HG03159 (cell line): ENCODE measurements around the gene MAB21L1.

ENCODE experiments used
- ATAC-seq: cut with Tn5 transposase; IDR thresholded peaks from one replicate; pipeline ENCODE4 v1.9.1; 2021; ENCODE audit warnings: mild to moderate bottlenecking, moderate library complexity; ENCODE audit not compliant: unreplicated experiment

Gene MAB21L1

DNA sequence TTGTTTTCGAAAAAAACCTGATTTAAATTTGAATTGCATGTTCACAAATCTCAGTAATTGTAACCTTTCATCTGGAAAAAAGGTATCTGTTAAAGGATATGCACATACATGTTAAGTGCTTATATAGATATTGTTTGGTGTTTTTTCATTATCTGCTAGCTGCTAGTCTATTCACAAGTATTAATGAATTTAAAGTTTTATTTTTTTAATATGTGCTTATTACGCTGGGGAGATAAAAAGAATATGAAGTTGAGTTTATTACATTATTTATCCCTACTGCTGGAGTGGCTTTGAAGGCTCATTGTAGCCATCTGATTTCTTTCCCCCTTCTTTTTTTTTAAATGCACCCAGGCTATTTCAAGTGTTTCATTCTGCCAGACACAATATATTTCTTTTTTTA is 3.9 kb upstream of the MAB21L1 start:
- ATAC-seq, result no peak

DNA sequence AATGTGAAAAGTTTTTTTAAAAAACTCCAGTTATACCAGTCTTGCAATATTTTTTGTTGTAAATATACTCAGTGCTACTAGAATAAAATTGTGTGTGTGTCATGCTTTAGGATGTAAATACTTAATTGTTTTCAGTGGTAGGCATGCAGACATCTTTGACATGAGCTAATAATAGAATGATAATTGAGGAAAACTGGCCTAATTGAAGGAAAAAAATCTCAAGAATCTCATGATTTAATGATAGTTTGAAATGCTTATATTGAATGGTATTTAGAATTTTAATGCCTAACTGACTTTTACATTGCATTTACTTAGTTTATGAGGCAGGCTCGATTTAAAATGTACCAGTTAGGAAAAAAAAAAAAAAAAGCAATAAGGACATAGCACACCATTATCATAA is 3.2 kb upstream of the MAB21L1 start:
- no peak for ATAC-seq

DNA sequence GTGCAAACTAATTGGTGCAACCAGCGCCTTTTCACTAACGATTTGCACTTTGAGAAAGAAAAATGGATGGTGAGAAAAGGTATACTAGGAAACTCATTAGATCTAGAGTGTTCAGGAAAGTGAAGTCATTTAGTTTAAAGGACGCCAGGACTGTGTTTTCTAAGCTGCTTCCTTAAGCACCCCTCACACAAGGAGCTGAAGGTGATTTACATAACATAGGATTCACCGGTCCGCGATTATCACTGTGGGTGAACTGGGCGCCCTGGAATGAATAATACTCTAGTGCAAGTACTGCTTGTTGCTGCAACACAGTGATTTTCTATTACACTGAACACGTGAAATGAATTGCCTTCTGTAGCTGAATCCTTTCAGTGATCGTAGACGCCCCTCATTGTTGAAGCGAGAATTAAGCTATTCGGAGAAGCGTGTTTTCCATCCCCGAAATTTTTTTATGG is 2.6 kb upstream of the MAB21L1 start:
- ATAC-seq, result no peak

DNA sequence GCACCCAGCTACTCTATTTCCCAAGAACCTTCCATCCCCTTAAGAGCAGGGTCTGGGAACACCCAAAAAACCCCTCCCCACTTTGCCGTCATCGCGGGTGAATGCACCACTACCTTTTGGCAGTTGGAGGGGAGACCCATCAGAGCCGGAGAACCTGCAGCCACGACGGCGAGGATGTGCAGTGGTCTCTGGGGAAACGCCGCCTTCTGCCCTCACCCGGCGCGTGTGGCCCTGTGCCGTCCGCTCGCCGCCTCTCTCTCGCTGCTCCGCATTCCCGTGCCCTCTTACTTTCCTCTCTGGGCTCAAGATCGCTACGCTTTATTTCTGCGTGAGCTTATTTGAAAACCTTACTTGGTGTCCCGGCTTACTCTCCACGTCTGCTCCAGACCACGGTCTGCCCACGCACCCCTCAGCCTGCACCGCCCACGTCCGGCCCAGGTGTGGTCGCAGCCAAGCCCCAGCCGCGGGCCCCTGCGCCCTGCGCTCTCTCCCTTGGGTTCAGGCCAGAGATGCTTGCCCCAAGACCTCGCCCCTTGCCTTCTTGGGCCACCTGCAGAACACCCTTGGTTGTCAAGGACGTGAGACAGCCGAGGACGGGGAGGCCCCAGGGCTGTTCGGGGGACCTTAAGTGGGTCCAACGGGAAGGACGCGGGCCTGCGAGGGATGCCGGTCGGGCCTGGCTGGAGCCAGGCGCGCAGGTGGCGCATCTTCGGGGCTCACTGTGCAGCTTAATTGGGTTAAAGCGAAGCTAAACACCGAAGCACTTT is 2.0 kb upstream of the MAB21L1 start:
- no peak for ATAC-seq

DNA sequence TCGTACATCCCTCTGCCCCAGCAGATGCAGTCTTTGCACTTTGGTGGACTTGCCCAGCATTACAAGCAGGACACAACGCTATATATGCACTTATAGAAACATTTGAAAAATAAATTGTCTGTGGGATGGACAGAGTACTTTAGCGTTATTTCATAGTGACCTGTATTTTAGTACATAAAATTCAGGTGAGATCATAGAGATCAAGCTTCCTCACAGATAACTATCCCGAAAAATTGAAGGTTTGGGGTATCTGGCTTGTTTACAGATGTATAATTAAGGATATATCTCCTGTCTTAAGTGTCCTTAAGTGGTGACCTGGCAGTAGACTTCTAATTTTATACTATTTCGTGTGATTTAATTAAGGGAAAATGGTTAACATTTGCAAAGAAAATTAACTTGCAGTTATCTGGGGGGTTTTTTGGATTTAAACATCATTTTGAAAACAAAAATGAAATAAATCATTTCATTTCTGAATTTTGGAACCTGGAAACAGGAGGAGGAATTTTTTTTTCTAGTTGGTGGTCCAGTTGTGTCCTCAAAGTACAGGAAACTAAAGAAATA is 977 bp upstream of the MAB21L1 start:
- no peak for ATAC-seq

DNA sequence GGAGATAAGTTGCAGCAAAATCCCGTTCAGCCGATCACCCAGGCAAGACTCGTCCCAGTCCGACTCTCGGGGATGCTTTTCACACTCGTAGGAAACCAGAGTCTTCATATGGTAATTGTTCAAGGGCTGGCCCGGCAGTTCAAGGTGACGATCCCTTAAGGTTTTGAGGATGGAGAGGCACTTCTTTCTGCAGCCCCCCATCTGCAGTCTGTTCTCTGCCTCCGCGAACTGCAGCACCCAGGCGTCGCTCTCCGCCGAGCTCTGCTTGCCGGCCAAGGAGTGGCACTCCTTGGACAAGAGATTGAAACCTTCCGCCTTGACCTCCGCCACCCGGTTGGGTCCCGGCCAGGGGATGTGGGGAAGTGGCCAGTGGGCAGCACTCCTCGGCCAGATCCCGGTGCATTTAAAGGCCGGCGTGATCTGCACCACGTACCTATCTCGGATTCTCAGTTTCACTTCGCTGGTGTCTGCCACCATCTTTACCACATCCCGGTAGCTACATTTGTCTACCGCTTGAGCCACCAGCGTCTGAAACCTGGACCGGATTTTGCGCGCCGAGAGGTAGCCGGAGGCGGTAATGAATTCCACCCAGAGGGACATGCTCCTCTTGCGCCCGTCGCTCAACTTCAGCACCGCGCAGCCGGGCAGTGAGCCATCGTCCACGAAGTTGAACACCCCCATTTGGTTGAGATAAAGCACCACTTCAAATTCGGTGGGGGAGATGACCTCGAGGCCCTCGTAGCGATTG is 1.1 kb downstream of the MAB21L1 start:
- ATAC-seq, result no peak

DNA sequence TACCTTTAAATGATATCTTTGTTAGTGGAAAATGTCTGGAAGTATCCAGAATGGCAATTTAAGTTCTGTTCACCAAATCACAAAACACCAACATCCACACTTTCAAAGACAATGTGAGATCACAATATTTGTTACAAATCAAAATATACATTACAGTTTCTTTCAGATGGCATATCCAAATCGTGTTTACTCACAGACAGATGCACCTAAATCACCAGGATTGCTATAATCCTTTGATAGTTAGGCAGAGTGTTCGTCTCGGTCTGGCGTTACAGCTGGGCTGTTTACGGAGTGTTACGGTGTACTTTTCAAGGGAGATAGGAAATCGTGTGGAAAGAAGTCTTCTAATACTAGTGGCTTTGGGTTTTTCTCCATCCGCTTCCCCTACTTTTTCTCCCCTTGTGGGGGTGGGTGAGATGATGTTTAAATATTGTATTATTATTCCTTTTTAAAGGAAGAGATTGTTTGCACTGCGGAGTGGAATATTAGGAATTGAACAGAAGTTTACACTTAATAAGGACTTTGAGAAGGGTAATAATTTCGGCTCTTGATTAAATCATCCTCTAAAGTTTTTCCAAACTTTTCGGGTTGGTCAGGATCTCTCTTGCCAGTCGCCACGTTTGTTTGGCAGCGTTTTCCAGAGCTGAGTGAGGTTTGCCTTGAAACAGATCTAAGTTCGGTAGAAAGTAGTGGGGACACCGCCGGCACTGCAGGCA is 1.8 kb downstream of the MAB21L1 start:
- ATAC-seq, result no peak

DNA sequence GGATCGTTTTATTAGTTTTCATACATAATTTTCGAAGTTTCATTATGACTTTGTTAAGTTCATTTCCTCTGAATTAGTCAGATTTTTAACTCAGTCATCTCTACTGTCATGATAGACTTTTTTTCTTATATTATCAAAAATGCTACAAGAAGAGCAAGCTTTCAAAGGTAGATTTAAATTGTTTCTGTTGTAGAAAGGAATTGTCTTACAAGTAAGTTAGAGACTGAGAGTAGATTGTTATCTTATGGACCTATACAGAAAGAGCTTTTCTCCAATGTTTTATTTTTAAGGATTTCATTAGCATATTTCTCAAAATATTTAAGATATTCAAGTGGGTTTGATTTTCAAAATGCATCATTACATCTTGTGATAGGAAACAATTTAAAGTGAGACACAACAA is 2.7 kb downstream of the MAB21L1 start:
- ATAC-seq, result no peak

DNA sequence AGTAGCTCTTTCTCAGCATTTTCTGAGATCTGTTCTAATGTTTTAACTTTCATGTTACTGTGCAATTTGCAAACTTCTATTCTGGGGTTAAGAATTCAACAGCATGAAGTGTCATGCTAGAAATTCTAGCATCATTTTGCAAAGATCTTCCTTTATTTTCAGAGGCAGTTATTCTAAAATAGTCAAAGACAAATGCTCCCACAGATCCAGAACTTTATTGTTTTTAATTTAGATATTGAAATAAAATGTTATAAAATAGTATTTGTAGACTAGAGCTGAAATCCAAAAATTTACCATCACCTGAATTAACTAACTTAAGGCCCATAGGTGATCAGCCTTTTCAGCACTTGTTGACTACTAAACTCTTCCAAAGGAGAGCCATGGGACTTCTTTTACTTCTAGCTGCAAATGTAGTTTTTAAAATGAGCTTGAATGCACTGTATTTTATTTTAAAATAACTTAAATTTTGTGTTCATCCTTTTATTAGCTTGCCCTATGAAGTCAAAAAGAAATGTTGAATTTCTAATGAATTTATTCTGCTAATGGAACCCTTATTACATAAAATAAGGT is 3.2 kb downstream of the MAB21L1 start:
- no peak for ATAC-seq

DNA sequence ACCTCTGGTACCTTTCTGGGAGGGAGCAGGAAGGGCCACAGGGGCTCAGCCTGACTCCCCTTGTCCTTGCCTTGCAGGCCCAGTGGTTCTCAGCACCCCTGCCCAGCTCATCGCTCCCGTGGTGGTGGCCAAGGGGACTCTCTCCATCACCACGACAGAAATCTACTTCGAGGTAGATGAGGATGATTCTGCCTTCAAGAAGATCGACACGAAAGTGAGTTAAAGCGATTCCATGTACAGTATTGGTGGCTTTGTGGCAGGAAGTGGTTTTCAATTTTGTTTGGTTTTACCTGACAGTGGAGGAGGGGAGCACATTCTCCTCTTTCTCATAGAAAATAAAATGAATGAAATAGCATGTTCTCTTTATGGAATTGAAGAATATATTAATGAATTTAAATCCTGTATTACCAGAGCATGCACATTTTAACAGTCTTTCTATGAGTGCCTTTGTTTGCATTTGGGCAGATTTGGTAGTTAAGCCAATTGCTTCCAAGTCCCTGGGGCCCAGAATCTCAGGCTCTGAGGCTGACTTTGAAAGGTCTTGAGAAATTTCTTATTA is 4.1 kb downstream of the MAB21L1 start:
- ATAC-seq, result no peak

DNA sequence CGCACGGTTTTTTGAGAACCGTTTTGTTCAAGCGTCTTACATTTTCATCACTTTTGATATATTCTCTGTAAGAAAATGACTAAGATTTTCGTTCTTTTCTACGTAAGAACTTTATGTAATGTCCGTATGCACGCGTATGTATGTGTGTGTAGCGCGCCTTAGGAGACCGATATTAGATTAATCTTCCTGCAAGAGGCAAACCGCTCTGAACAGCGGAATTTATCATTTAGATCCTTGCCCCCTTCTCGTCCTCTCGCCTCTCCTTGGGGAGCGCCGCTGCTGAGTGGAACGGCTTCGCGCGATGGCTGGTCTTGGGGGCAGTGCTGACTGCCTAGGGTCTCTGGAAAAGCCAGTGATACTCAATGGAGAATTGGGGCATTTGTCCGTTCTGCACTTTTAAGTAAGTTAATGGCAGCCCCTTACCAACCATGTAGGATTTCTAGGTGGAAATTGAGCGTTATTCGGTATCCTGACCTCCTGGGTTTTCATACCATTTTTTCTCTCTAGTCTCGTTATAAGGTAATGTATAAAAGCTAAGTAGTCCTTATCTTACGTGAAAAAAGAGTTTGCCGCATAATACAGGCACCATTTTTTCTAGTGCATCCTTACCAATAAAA is 4.7 kb downstream of the MAB21L1 start:
- no peak for ATAC-seq

DNA sequence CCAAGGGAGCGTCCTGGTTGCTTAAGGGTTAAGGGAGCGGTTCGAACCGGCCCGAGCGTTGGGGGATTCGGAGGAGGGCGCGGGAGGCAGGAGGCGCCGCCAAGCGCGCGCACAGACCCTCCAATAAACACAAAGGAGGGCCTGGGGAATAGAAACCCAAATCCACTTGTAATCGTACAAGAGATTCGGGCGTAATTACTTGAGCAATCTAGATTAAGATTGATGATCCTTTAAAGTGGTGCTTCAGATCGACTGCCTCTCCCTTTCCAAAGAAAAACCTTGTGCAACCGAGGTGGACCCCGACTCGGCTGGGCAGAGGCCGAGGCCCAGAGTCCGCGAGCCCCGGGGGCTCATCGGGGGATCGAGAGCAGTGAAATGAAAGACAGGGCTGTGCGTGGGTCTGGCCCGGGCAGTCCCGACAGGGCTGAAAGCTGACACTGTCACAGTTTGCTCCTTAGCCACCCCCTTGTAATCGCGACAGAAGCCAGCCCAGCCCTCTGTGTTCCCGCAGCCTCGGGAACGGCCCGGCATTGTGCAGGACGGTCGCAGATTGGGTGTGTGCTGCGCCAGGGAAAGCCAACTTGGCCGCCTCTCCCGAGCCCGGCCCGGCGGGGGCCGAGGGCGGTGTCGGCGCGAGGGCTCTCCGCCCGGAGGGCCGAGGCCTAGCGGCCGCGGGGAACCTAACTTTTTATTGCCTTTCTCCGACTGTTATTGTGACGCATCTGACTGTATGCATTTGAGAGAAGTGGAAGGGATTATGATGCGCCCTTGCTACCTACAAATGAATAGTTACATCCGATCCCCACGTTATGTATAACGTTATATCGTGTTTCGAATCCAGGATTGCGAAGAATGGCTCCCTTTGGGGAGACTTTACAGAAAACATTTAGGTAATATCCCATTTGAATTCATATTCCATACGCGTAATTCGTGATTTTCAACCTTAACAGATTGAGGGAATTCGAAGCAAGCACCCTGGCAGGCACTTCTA is 5.5 kb downstream of the MAB21L1 start:
- ATAC-seq, result no peak

DNA sequence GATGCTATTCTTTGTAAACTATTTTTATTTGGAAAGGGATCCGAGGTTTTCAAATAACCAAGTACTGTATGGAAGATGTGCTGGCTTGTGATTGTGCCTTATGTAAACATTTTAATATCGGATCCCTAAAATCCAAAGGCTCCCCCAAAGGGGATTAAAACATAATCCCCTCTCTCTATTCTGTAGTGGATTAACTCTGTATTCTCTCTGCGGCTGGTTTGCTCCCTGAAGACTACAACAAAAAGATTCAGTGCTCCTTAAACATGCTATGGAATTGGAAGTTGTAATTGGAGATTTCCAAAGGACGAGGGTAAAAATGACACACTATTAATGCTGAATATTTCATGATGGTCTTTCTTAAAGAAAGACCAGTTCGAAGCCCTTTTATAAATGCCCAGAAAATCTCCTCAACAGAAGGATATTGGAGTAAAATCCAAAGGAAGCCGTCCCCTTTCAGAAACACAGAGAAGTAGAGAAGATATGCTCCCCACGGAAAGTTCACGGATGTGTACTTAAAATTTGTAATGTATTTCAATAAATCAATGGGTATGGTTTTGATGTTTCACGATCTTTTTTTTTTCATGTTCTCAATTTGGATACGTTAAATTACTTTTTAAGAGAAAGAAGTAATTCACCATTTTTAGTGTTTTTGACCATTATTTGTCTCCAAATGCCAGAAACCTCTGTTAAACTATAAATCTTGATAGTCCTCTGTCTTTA is 6.5 kb downstream of the MAB21L1 start:
- no peak for ATAC-seq

DNA sequence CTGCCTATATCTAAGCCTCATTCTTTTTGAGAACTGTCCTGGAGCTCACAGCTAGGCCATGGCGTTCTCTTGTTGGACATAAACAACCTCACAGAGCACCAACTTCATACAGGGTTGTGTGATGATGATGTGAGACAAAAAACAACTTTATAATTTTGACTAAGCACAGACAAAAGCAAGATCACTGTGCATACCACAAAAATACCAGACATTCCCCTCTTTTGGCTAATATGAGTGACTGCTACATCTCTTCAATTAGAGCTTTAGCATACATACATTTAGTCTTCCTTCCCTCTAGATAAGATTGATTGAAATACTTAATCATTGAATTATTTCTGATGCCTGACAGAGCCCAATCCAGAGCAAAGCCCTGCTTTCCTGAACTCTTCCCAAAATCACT is 8.3 kb downstream of the MAB21L1 start:
- ATAC-seq, result no peak

DNA sequence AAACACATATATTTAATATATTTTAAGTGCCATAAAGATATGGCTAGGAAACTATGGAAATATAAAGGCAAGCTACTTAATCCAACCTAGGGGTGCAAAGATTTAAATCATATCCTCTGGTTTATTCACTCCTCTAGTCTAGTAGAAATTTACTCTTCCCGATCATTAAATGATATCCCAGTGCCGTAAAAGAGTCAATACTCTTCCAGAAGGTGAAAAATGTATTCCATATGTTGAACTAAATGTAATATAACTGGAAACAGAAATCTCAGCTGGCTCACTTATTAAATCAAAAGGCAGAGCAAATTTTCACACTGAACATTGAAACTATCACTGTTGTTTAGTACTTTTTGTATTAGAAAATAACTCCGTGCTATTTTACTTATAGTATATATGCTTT is 11.1 kb downstream of the MAB21L1 start:
- ATAC-seq, result no peak

DNA sequence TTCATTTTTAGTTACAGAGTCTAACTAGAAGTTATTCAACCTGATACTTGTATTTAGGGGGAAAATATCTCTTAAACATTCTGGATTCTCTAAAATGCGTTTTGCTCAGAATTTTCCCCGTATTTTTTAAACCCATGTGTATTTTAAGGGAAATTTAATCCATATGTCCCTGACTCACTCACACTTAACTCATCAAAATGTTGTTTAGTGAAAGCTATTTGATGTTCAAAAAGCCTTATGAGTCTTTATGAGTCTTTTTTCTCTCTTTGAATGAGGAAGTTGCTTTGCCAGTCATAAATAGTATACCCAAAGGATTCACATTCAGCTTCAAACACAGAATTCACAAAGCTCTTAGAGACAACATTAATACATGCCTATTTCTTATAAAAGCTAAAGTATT is 16.4 kb downstream of the MAB21L1 start:
- no peak for ATAC-seq

DNA sequence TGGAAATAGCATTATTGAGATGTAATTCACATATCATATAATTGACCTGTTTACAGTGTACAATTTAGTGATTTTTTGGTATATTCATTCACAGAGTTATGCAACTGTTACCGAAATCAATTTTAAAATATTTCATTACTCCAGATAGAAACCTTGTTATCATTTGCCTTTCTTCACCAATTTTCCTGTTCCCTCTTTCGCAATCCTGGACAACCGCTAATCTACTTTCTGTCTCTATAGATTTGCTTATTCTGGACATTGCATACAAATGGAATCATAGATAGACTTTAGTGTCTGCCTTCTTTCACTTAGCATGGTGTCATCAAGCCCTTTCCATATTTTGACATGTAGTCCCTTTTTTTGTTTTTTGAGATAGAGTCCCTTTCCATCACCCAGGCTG is 19.2 kb downstream of the MAB21L1 start:
- ATAC-seq, result no peak

DNA sequence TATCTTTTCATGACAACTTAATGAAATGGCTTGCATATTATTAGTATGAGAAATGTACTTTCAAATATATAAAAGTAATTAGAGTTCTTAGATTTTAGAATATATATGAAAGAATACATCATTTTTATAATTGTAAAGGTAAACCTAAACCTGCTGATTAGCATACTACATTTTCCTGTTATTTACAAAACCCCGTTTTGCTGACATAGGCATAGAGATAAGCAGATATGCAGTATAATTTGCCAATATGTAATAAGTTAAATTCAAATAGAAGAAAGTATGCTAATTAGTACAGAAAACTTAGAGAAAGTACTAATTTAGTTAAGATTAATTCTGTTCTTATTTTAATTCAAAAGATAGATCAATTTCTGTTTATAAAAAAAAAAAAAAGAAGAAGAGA is 21.5 kb downstream of the MAB21L1 start:
- no peak for ATAC-seq

DNA sequence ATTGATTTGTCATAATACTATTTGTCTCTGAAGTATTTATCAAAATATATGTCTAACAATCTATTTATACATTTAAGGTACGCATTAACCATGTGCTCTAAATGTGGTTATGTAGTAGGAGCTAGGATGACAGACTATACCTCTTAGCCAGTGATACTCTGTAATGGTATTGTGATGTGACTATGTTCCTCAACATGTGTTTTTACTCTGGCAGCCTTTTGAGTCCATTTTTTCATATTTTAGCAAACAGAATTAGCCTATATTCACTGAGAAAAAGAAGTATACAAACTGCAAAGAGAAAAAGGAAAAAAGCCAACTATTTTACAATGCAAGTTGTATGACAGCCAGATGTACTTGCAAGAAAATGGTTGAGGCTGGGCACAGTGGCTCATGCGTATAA is 26.7 kb downstream of the MAB21L1 start:
- ATAC-seq, result no peak
